K562 (cell line): ENCODE measurements around the gene ARSA. TPM values are rescaled to one million over a fixed set of nuclear protein-coding genes. Genes with fewer than 3 reads are reported as not detected.

Experiments
- CBX3 ChIP-seq, 2 experiments: IDR thresholded peaks; 1 replicate in 1 of 2; 2 replicates in 1 of 2; pipeline ENCODE4 v1.6.1; 2012; ENCODE audit warnings: inconsistent platforms in 2 of 2, low read length in 2 of 2, borderline replicate concordance in 1 of 2, control low read depth in 1 of 2
- CC2D1A ChIP-seq: fragments of 450-650 bp; IDR thresholded peaks from 2 replicates; pipeline ENCODE4 v1.6.1; 2017; ENCODE audit warnings: mild to moderate bottlenecking
- CREM ChIP-seq: IDR thresholded peaks from 2 replicates; pipeline ENCODE4 v1.6.1; 2014; ENCODE audit warnings: antibody characterized with exemption, low read depth
- CTBP1 ChIP-seq: fragments of 450-650 bp; IDR thresholded peaks from 2 replicates; pipeline ENCODE4 v1.6.1; 2016; ENCODE audit warnings: borderline replicate concordance
- ERF ChIP-seq: fragments of 450-650 bp; formaldehyde crosslinking; IDR thresholded peaks from 2 replicates; pipeline ENCODE4 v1.4.0; 2020; ENCODE audit warnings: mild to moderate bottlenecking, mixed read lengths
- GATAD2A ChIP-seq: fragments of 450-650 bp; IDR thresholded peaks from 2 replicates; pipeline ENCODE4 v1.6.1; 2017
- MTA1 ChIP-seq: fragments of 450-650 bp; IDR thresholded peaks from 2 replicates; pipeline ENCODE4 v1.6.1; 2017; ENCODE audit warnings: borderline replicate concordance
- MTA2 ChIP-seq: fragments of 450-650 bp; IDR thresholded peaks from 2 replicates; pipeline ENCODE4 v1.6.1; 2016; ENCODE audit warnings: low read depth
- NCOA6 ChIP-seq: fragments of 450-650 bp; IDR thresholded peaks from 2 replicates; pipeline ENCODE4 v1.6.1; 2017; ENCODE audit warnings: mild to moderate bottlenecking
- PKNOX1 ChIP-seq: fragments of 450-650 bp; IDR thresholded peaks from 2 replicates; pipeline ENCODE4 v1.6.1; 2016
- POLR2G ChIP-seq: fragments of 200-400 bp; formaldehyde crosslinking; IDR thresholded peaks from 2 replicates; pipeline ENCODE4 v1.6.1; 2017; ENCODE audit warnings: low read depth, mild to moderate bottlenecking, antibody characterized with exemption, low read length, moderate library complexity
- POLR3G ChIP-seq: IDR thresholded peaks from 2 replicates; pipeline ENCODE4 v1.6.1; 2011; ENCODE audit not compliant: insufficient read length, insufficient replicate concordance; ENCODE audit errors: extremely low read depth
- RAD51 ChIP-seq: fragments of 450-650 bp; IDR thresholded peaks from 2 replicates; pipeline ENCODE4 v1.7.1; 2016; ENCODE audit warnings: low read depth, mild to moderate bottlenecking, borderline replicate concordance
- SIN3B ChIP-seq: fragments of 450-650 bp; IDR thresholded peaks from 2 replicates; pipeline ENCODE4 v1.6.1; 2017; ENCODE audit warnings: low read depth, mild to moderate bottlenecking, moderate library complexity
- TAF9B ChIP-seq: fragments of 450-650 bp; IDR thresholded peaks from 2 replicates; pipeline ENCODE4 v1.6.1; 2018; ENCODE audit warnings: mild to moderate bottlenecking; ENCODE audit not compliant: partially characterized antibody
- TEAD1 ChIP-seq, 2 experiments: fragments of 450-650 bp in 1 of 2; sonication (generic) in 1 of 2; formaldehyde crosslinking; IDR thresholded peaks; 2 replicates each; pipeline versions ENCODE4 v1.4.0 to v1.8.0; 2020 to 2022; ENCODE audit warnings: mild to moderate bottlenecking in 2 of 2, missing genetic modification reagents in 1 of 2
- USF1 ChIP-seq: sonication (generic); formaldehyde crosslinking; IDR thresholded peaks from 2 replicates; pipeline ENCODE4 v1.9.0; 2022; ENCODE audit warnings: mild to moderate bottlenecking, missing genetic modification reagents
- YBX1 ChIP-seq: fragments of 450-650 bp; IDR thresholded peaks from 2 replicates; pipeline ENCODE4 v1.7.1; 2016; ENCODE audit warnings: mild to moderate bottlenecking
- ZBTB11 ChIP-seq, 3 experiments: fragments of 200-800 bp in 1 of 3; fragments of 250-450 bp in 1 of 3; fragments of 450-650 bp in 1 of 3; sonication (Bioruptor Pico) in 1 of 3; sonication (Bioruptor generic) in 1 of 3; formaldehyde crosslinking in 1 of 3; IDR thresholded peaks; 2 replicates each; pipeline versions ENCODE4 v1.6.1 to v1.8.0; 2016 to 2022; ENCODE audit warnings: mild to moderate bottlenecking in 2 of 3, missing genetic modification characterization in 2 of 3, missing compliant biosample characterization in 1 of 3, moderate library complexity in 1 of 3
- ZC3H4 ChIP-seq: sonication (generic); formaldehyde crosslinking; IDR thresholded peaks from 2 replicates; pipeline ENCODE4 v1.9.0; 2021; ENCODE audit warnings: missing genetic modification reagents, borderline replicate concordance
- ZNF431 ChIP-seq: sonication (generic); formaldehyde crosslinking; IDR thresholded peaks from 2 replicates; pipeline ENCODE4 v1.8.0; 2022; ENCODE audit warnings: mild to moderate bottlenecking, missing genetic modification reagents
- ZNF639 ChIP-seq, 2 experiments: fragments of 200-800 bp in 1 of 2; sonication (Bioruptor generic) in 1 of 2; sonication (generic) in 1 of 2; formaldehyde crosslinking in 1 of 2; IDR thresholded peaks in 1 of 2; conservative IDR thresholded peaks in 1 of 2; 2 replicates each; pipeline versions ENCODE4 v1.5.0 to v1.6.1; 2016 to 2020; ENCODE audit warnings: missing compliant biosample characterization in 1 of 2, missing genetic modification characterization in 1 of 2, missing genetic modification reagents in 1 of 2
- polyA plus RNA-seq, 8 experiments: library from polyadenylated mRNA; depleted of rRNA in 4 of 8; stranded (reverse) in 5 of 8; unstranded in 3 of 8; fragments of >200 nt; fragmentation: Nextera tagmentation in 2 of 8; fragmentation: Illumina TruSeq in 1 of 8; extraction: Ambion mirVana in 2 of 8; extraction: Trizol in 1 of 8; gene quantifications; 2 replicates each; pipeline versions ENCODE4 v1.2.1 to v1.2.3, GENCODE V29; 2011 to 2014; ENCODE audit warnings: inconsistent platforms in 1 of 8, missing spikeins in 1 of 8
- total RNA-seq, 7 experiments: library from RNA; depleted of rRNA in 6 of 7; stranded (reverse); fragments of >200 nt in 6 of 7; fragmentation: Illumina TruSeq in 2 of 7; extraction: Trizol in 2 of 7; gene quantifications; 2 replicates each; pipeline versions ENCODE4 v1.2.1 to v1.2.3, GENCODE V29; 2011 to 2021; ENCODE audit warnings: low replicate concordance in 1 of 7

Gene ARSA
- total and polyA plus RNA-seq, 9 of the 15 experiments (the other 6 are each of a cell fraction or from before 2014, with no cell fraction given): 0.32 to 10.9 (median 1.8) TPM; not detected in 1

- TF ChIP-seq ZNF639 (CRISPR knock-in tag; conservative IDR thresholded peaks at IDR 0.05 in 1 of 2, IDR thresholded peaks at IDR 0.05 in 1 of 2) (peak in 1 of 2 experiments; percentile 80; a peak in 2 of 4 replicates), PKNOX1 (peak; percentile 50), YBX1 (no peak), MTA2 (no peak), CC2D1A (no peak), SIN3B (peak; percentile 78; the same call in 1 of the 2 replicates), ZC3H4 (no peak), MTA1 (peak; percentile 90), POLR2G (peak; percentile 90), CBX3 (IDR thresholded peaks at IDR 0.05; ENCODE audit: borderline replicate concordance in 1 of 2, low read length in 2 of 2) (no peak), GATAD2A (peak; percentile 98), NCOA6 (no peak), ZBTB11 (CRISPR knock-in tag; IDR thresholded peaks at IDR 0.05) (peak in 1 of 3 experiments; percentile 74; a peak in 1 of 6 replicates), CTBP1 (peak; percentile 14; the same call in 1 of the 2 replicates), USF1 (CRISPR knock-in tag) (peak; percentile 53), CREM (peak; percentile 92), TAF9B (no peak), POLR3G (no peak), TEAD1 (CRISPR knock-in tag; IDR thresholded peaks at IDR 0.05) (peak in 1 of 2 experiments; percentile 73; a peak in 2 of 4 replicates), ERF (0 out of 2 replicates have a peak, but pooled peaks have one; percentile 59), RAD51 (no peak), ZNF431 (CRISPR knock-in tag) (no peak)
Observed at GRCh38 chr22:50582493-50583293, 45.3 kb downstream of the ARSA start, which contains the start of gene CHKB (continued).
